Myocyte (in vitro differentiated cells): Measurements from ENCODE around the gene BRD4. TPM values are rescaled to one million over a fixed set of nuclear protein-coding genes. Genes with fewer than 3 reads are reported as not detected.
"Not testable (repeated sequence)": the region's sequence is repeated elsewhere in the genome, so short reads cannot be mapped to it uniquely, and the experiment has no call there.

Source experiments
- DNase-seq: peaks from one replicate; pipeline ENCODE4 v3.0.0-alpha.2; 2012; ENCODE audit warnings: low read depth
- total RNA-seq: library from RNA; depleted of rRNA; stranded (reverse); fragments of >200 nt; gene quantifications from 2 replicates; pipeline ENCODE4 v1.2.3, GENCODE V29; 2014

BRD4 gene
- total RNA-seq, 1 donor from 2014 or later = 20.7 TPM

- DNase-seq = not testable (repeated sequence)
Measured at GRCh38 chr19:15363048-15363447, 30.7 kb upstream of the BRD4 start.

DNA sequence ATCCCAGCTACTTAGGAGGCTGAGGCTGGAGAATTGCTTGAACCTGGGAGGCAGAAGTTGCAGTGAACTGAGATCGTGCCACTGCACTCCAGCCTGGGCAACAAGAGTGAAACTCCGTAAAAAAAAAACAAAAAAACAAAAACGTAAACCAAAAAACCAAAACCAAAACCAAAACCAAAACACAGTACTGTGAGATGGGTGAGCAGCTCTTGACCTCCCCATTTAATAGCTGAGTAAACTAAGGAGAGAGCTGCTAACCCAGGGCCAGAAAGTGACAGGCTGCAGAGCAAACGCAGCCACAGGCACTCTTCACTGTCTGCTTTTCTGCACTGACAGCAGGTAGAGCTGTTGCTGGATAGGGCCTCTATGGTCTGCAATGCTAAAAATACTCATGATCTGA lies 27.7 kb upstream of the BRD4 start:
- not testable (repeated sequence) for DNase-seq

DNA sequence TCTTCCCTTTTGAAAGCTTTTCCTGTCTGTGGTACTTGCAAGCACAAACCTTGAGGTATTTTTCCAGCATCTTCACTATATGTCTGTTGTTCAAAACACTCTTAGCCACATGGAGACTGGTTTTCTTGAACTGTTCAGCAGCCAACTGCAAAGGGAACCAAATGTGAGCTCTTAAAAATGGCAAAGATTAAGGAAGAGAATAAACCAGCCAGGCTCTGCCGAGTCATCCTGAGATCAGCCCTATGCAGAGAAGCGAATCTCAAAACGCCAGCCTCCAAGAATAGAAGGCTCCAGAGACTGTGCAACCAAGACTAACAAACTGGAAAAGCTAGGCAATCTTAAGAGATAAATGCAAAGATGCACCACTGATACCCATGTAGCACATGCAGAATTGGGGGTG lies 26.6 kb upstream of the BRD4 start:
- DNase-seq = no peak

GRCh38 chr19:15357906-15358305 lies 25.6 kb upstream of the BRD4 start:
- DNase-seq = no peak

GRCh38 chr19:15354566-15355296 lies 22.4 kb upstream of the BRD4 start:
- no peak for DNase-seq

DNA sequence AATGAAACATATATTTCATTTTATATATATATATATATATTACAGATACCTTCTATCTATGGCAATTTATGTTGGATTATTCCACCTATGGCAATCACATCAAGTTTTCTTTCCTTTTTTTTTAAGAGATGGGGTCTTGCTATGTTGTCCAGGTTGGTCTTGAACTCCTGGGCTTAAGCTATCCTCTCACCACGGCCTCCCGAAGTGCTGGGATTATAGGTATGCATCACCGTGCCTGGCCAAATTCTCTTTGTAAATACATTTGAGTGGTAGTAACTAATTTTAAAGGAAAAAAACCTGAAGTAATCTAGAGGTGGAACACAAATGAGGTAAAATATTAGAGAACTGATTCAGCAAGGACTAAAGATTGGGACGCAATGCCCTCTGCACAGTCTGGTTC lies 21.6 kb upstream of the BRD4 start:
- no peak for DNase-seq

- DNase-seq = not testable (repeated sequence)
Measured at GRCh38 chr19:15352535-15352934, 20.2 kb upstream of the BRD4 start.

GRCh38 chr19:15341328-15341727 lies 9.0 kb upstream of the BRD4 start:
- not testable (repeated sequence) for DNase-seq

DNA sequence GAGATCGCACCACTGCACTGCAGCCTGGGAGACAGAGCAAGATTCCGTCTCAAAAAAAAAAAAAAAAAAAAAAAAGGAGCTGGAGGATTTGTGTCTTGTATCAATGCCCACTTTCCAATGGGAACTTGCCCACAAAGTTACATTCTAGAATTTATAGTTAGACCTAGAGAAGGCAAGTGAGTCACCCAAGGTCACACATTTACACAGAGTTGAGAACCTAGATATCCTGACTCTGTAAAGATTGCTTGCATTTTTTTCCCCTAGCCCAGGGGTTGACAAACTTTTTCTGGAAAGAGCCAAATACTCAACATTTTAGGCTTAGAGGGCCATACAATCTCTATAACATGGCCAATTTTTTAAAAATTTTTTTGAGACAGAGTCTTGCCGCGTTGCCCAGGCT lies 7.7 kb upstream of the BRD4 start:
- no peak for DNase-seq

DNA sequence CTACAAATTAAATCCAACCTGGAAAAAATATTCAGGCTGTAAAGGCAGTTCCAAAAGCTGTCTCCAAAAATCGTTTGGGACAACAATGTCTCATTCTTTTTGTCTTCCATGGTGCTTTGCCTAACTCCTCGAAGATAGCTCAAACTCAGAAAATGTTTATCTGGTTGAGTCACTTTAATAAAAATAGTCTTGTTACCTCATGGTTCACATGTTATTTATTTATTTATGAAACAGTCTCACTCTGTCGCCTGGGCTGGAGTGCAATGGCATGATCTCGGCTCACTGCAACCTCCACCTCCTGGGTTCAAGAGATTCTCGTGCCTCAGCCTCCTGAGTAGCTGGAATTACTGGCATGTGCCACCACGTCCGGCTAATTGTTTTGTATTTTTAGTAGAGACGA lies 4.9 kb upstream of the BRD4 start:
- DNase-seq = peak; percentile 59

DNA sequence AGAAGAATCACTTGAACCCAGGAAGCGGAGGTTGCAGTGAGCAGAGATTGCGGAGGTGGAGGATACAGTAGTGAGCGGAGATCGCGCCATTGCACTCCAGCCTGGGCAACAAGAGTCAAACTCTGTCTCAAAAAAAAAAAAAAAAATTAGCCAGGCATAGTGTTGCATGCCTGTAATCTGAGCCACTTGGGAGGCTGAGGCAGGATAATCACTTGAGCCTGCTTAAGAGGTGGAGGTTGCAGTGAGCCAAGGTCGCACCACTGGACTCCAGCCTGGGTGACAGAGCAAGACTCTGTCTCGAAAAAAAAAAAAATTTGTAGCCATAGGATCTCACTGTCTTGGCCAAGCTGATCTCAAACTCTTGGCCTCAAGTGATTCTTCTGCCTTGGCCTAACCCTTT lies 3.7 kb upstream of the BRD4 start:
- DNase-seq = not testable (repeated sequence)

GRCh38 chr19:15331419-15332310 lies 674 bp downstream of the BRD4 start:
- DNase-seq = peak; percentile 28

GRCh38 chr19:15330801-15331418 lies 1.4 kb downstream of the BRD4 start:
- peak; percentile 28 for DNase-seq

DNA sequence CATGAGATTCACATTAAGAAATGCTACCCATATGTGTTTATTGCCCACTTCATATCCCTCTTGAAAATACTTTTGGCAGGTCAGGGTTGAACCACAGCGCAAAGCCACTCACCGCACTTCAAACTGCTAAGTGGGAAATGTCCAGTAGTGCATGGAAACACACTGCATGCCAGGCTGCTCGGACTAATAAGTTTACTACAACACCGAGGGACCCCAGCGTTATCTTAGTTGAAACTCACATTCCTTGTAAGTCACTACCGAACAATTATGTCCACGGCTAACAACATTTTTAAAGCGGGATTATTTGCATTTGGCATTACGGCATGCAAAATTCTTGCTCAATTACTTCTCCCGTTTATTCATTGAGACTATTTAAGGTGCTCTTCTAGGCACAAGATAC lies 4.0 kb downstream of the BRD4 start:
- DNase-seq = no peak

DNA sequence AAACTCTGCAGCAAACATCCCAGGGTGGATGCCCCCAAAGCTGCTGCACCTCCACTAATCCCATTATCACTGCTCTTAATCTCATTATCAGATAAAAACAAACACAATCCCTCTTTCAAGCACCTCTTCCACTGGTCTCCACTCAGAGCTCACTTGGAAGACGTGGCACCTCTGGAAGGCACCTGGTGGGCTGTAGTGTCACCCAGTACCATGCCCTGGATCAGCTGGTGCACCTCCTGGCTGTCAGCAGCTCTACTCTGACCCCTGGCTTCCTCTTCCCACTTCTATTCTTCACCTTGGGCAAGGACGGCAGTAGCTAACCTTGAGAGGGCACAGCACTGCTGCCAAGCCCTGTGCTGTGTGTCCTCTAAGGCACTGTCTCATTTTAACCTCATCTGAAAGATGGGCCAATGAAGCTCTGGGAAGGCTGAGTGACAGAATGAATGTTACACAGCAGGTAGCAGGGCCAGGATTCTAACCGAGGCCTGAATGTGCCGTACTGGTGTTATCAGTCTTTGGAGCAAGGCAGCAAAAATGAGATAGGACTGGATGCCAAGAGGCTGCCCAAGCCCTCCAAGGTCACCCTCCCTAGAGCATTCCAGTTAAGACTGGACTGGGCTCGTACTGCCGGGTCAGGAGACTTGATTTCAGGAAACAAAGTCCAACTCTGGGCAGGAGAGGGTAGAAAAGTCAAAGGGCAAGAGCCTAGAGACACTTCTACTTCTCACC lies 7.4 kb downstream of the BRD4 start:
- DNase-seq = no peak

GRCh38 chr19:15323496-15324235 lies 8.7 kb downstream of the BRD4 start:
- no peak for DNase-seq

- no peak for DNase-seq
Measured at GRCh38 chr19:15321739-15322138, 10.6 kb downstream of the BRD4 start.

DNA sequence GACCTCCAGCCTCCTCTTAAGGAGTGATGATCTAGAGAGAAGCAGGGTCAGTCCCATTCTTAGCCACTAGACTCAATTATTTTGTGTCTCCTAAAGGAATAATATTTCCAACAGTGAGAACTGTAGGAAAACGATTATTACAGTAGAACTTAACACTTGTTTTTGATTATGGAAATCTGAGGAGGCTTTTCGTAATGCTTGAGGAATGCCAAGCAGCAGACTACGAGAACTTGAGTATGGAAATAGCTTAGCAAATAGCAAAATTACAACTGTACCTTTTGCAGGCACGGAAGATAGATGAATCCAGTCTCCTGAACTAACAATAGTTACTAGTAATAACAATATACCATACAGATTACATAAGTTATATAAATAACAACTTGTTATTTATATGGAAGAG lies 12.2 kb downstream of the BRD4 start:
- DNase-seq = peak; percentile 44

GRCh38 chr19:15318241-15318691 lies 14.1 kb downstream of the BRD4 start:
- DNase-seq = no peak

- peak; percentile 53 for DNase-seq
Measured at GRCh38 chr19:15317392-15318071, 14.8 kb downstream of the BRD4 start.
